ENCODE measurements around the gene SYT7. TPM values are rescaled to one million over a fixed set of nuclear protein-coding genes. Genes with fewer than 3 reads are reported as not detected.

SYT7 gene
- polyA plus RNA-seq, 2 of the 4 experiments (the other 2 are of a cell fraction) = 0.37 to 1.0 TPM

DNA sequence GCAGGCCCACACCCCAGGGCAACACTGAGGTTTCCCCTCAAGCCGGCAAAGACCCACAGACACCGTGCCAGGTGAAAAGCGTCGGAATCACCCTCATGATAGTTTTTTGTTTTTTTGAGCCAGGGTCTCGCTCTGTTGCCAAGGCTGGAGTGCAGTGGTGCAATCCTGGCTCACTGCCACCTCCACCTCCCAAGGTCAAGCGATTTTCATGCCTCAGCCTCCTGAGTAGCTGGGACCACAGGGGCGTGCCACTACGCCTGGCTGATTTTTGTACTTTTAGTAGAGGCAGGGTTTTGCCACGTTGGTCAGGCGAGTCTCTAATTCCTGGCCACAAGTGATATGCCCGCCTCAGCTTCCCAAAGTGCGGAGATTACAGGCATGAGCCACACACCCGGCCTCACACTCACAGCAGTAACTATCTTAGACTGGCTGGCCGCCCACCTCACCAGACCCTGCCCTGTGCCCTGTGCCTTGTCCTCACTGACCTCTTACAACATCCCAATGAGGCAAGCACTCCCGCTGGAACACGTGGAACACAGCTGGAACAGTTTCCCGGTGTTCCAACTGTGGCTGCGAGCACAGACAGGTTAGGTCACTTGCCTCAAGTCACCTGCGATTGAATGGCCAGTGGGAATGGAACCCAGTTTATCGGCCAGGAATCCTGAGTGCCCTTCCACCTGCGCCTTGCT is 51.2 kb downstream of the SYT7 start:
- 62% methylated on average over 21 of the region's 21 CpGs for WGBS (ENCODE audit: missing lambda C conversion rate)

DNA sequence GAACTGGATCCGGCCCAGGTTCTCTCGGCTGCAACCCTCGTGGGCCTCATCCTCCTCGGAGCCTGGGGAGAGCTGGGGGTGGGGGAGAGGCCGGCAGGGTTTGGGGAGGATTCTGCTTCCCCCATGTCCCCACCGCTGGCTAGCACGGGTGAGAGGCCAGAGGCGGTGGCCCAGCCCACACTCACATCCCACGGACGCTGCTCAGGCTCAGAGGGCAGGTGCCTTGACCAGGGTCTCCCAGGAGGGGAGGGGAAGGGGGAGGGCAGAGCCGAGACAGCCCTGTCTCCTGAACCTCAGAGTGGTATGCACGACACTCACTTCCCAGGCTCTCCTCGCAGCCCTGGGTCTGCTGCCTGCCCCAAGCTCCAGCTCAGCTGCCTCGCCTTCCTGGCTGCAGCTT is 52.8 kb downstream of the SYT7 start:
- ChIA-PET CTCF (interaction anchor here (1.0 to 9.1 kb wide), 6 partner anchors 8 to 205 kb away, joined by 3 to 150 read pairs (median 4); no protein-coding TSS in a partner anchor), POLR2A (no interaction called here)
- Histone ChIP-seq H3K9me3 (no peaks in the 10 kb centered on the region), H3K4me1 (peaks cover 9% of the 10 kb centered on the region), H3K4me3 (no peak overlapping the region), H3K27ac (no peak overlapping the region), H3K4me2 (no peak overlapping the region)
- FAIRE-seq = no peak
- ATAC-seq = no peak
- no peak for DNase-seq (ENCODE audit: low read depth in 1 of 2, low spot score in 1 of 2)
- 32% methylated on average over 14 of the region's 14 CpGs for WGBS (ENCODE audit: missing lambda C conversion rate)
- no peak for TF ChIP-seq MYC (IDR thresholded peaks at IDR 0.05; ENCODE audit: borderline replicate concordance, low read length)

More for the DNA sequence above, 51.2 kb downstream of the SYT7 start:
- no peak overlapping the region for H3K4me2 ChIP-seq
- DNase-seq (ENCODE audit: low read depth in 1 of 2, low spot score in 1 of 2) (no peak), ATAC-seq (no peak), FAIRE-seq (no peak)
- POLR2A ChIA-PET = interaction anchor here (0.6 kb wide), 1 partner anchor 114 kb away, joined by 3 read pairs; no protein-coding TSS in a partner anchor
- CTCF ChIA-PET = interaction anchor here (0.6 to 9.1 kb wide), 8 partner anchors 14 to 109 kb away, joined by 3 to 150 read pairs (median 4); a partner anchor contains a TSS
- H3K4me1 ChIP-seq = peaks cover 9% of the 10 kb centered on the region
- H3K4me3 ChIP-seq = no peak overlapping the region
- TF ChIP-seq, protein P1, sequence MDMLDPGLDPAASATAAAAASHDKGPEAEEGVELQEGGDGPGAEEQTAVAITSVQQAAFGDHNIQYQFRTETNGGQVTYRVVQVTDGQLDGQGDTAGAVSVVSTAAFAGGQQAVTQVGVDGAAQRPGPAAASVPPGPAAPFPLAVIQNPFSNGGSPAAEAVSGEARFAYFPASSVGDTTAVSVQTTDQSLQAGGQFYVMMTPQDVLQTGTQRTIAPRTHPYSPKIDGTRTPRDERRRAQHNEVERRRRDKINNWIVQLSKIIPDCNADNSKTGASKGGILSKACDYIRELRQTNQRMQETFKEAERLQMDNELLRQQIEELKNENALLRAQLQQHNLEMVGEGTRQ (IDR thresholded peaks at IDR 0.05) = no peak
- TF ChIP-seq, protein P2, sequence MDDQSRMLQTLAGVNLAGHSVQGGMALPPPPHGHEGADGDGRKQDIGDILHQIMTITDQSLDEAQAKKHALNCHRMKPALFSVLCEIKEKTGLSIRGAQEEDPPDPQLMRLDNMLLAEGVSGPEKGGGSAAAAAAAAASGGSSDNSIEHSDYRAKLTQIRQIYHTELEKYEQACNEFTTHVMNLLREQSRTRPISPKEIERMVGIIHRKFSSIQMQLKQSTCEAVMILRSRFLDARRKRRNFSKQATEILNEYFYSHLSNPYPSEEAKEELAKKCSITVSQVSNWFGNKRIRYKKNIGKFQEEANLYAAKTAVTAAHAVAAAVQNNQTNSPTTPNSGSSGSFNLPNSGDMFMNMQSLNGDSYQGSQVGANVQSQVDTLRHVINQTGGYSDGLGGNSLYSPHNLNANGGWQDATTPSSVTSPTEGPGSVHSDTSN (IDR thresholded peaks at IDR 0.05) = no peak
- TF ChIP-seq CEBPB (IDR thresholded peaks at IDR 0.05) = no peak
- no peak for TF ChIP-seq EHMT2 (IDR thresholded peaks at IDR 0.05; ENCODE audit: low read depth)
- TF ChIP-seq ESRRA (IDR thresholded peaks at IDR 0.05; ENCODE audit: borderline replicate concordance, low read length) = no peak
- TF ChIP-seq KDM1A (IDR thresholded peaks at IDR 0.05; ENCODE audit: low read depth) = no peak
- no peak for TF ChIP-seq HDAC2 (IDR thresholded peaks at IDR 0.05)
- TF ChIP-seq CBX8 (IDR thresholded peaks at IDR 0.05) = no peak
- TF ChIP-seq CHD4 (IDR thresholded peaks at IDR 0.05; ENCODE audit: borderline replicate concordance) = no peak
- TF ChIP-seq ZNF302 (CRISPR knock-in tag; IDR thresholded peaks at IDR 0.05) = no peak
- TF ChIP-seq RAD21 (conservative IDR thresholded peaks at IDR 0.05 in 1 of 2, IDR thresholded peaks at IDR 0.05 in 1 of 2) = no peak
- no peak for TF ChIP-seq MAFK (IDR thresholded peaks at IDR 0.05; ENCODE audit: partially characterized antibody)
- TF ChIP-seq CBX2 (IDR thresholded peaks at IDR 0.05; ENCODE audit: borderline replicate concordance, low read depth) = no peak
- H3K9me3 ChIP-seq = no peaks in the 10 kb centered on the region
- no peak overlapping the region for H3K27ac ChIP-seq

DNA sequence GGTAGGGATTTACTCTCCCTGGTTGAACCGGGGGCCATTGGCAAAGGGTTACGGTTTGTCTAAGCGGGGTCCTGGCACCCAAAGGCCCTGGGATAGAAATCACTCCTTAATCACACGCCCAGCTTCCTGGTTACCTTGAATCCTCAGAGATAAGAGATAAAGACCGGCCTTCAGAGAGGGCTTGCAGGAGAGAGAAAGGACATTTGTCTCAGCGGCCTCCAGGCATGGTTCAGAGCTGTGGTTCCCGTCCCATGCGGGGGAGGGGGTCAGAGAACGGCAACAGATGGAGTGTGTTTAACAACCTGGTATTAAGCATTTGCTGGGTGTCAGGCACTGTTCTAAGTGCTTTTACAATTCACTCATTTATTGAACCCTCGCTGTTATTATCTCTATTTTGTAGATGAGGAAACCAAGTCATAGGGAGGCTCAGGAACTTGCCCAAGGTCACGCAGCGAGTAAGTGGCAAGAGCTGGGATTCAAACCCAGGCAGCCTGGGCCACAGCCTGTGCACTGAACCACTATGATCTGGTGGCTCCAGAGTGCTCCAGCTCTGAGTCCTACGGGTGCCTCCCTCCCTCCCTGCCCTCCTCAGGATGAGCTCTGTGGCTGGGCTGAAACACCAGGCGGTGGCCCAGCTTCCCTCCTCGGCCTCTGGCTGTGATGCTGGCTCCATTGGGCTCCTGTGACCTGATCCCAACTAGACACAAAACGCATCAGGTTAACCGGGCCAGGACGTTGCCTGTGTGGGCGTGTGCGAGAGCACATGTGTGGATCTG is 53.7 kb downstream of the SYT7 start:
- no peak for TF ChIP-seq NFE2L2 (conservative IDR thresholded peaks at IDR 0.05; ENCODE audit: low read length)
- TF ChIP-seq RARB (CRISPR knock-in tag; IDR thresholded peaks at IDR 0.05) = no peak
- TF ChIP-seq HOXA7 (CRISPR knock-in tag; IDR thresholded peaks at IDR 0.05) = no peak
- TF ChIP-seq, protein P3, sequence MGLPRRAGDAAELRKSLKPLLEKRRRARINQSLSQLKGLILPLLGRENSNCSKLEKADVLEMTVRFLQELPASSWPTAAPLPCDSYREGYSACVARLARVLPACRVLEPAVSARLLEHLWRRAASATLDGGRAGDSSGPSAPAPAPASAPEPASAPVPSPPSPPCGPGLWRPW (IDR thresholded peaks at IDR 0.05) = no peak
- TF ChIP-seq HEYL (CRISPR knock-in tag; IDR thresholded peaks at IDR 0.05) = no peak
- TF ChIP-seq SREBF2 (IDR thresholded peaks at IDR 0.05) = no peak
- ATAC-seq (no peak), DNase-seq (ENCODE audit: low read depth in 1 of 2, low spot score in 1 of 2) (no peak), FAIRE-seq (no peak)
- 64% methylated on average over 20 of the region's 20 CpGs for WGBS (ENCODE audit: missing lambda C conversion rate)
- H3K4me2 ChIP-seq = no peak overlapping the region
- H3K9me3 ChIP-seq = no peaks in the 10 kb centered on the region
- CTCF ChIA-PET = interaction anchor here (1.0 to 9.1 kb wide), 10 partner anchors 9 to 206 kb away, joined by 3 to 150 read pairs (median 4); no protein-coding TSS in a partner anchor
- H3K4me1 ChIP-seq = no peaks in the 10 kb centered on the region
- POLR2A ChIA-PET = no interaction called here
- no peak overlapping the region for H3K4me3 ChIP-seq
- H3K27ac ChIP-seq = no peak overlapping the region
